GM23338 (cell line): ENCODE measurements around the gene SLC66A1. TPM values are rescaled to one million over a fixed set of nuclear protein-coding genes. Genes with fewer than 3 reads are reported as not detected.
"Not testable (repeated sequence)": the region's sequence is repeated elsewhere in the genome, so short reads cannot be mapped to it uniquely, and the experiment has no call there.

Source experiments
- ATAC-seq: fragments of 200-7000 bp; cut with Tn5 transposase; 3 replicates; pipeline ENCODE4 v1.9.1; 2020
- DNase-seq: peaks from one replicate; pipeline ENCODE4 v3.0.0-alpha.2; 2015; ENCODE audit warnings: low spot score
- H2AFZ ChIP-seq: fragments of 200-600 bp; sonication (generic); 2 replicates; pipeline ENCODE4 v1.8.0; 2016; ENCODE audit warnings: antibody characterized with exemption, mild to moderate bottlenecking, moderate library complexity
- H3F3A ChIP-seq: fragments of 200-600 bp; sonication (generic); replicated peaks from 2 replicates; pipeline ENCODE4 v1.8.0; 2017; ENCODE audit warnings: antibody characterized with exemption, mixed run types, low read depth
- H3K27ac ChIP-seq: fragments of 200-600 bp; sonication (generic); 2 replicates; pipeline ENCODE4 v1.6.1; 2016; ENCODE audit warnings: low read depth
- H3K27me3 ChIP-seq: fragments of 200-600 bp; sonication (generic); 2 replicates; pipeline ENCODE4 v1.8.0; 2016; ENCODE audit warnings: mild to moderate bottlenecking, mixed run types, moderate library complexity; ENCODE audit not compliant: insufficient read depth
- H3K36me3 ChIP-seq: fragments of 200-600 bp; sonication (generic); 2 replicates; pipeline ENCODE4 v1.8.0; 2016; ENCODE audit warnings: mild to moderate bottlenecking; ENCODE audit not compliant: insufficient read depth
- H3K4me1 ChIP-seq: fragments of 200-600 bp; sonication (generic); 2 replicates; pipeline ENCODE4 v1.8.0; 2016; ENCODE audit warnings: mild to moderate bottlenecking, moderate library complexity; ENCODE audit not compliant: insufficient read depth
- H3K4me2 ChIP-seq: fragments of 200-600 bp; sonication (generic); 2 replicates; pipeline ENCODE4 v1.7.1; 2017; ENCODE audit warnings: mixed run types
- H3K4me3 ChIP-seq: fragments of 200-600 bp; sonication (generic); 2 replicates; pipeline ENCODE4 v1.6.1; 2016; ENCODE audit warnings: mixed run types
- H3K79me2 ChIP-seq: fragments of 200-600 bp; sonication (generic); replicated peaks from 2 replicates; pipeline ENCODE4 v1.8.0; 2017; ENCODE audit warnings: mild to moderate bottlenecking; ENCODE audit not compliant: insufficient read depth
- H3K9me2 ChIP-seq: fragments of 200-600 bp; sonication (generic); 2 replicates; pipeline ENCODE4 v1.8.0; 2017; ENCODE audit not compliant: insufficient read depth
- H4K20me1 ChIP-seq: fragments of 200-600 bp; sonication (generic); replicated peaks from 2 replicates; pipeline ENCODE4 v1.8.0; 2017; ENCODE audit warnings: mild to moderate bottlenecking; ENCODE audit not compliant: insufficient read depth
- H3K27ac Mint-ChIP-seq: 2 replicates; pipeline ENCODE4 v1.8.0; 2020; ENCODE audit warnings: inconsistent platforms, mild to moderate bottlenecking, moderate library complexity, mixed read lengths
- H3K27me3 Mint-ChIP-seq: 3 replicates; pipeline ENCODE4 v1.8.0; 2022; ENCODE audit warnings: low read depth, mild to moderate bottlenecking, moderate library complexity, mixed read lengths, inconsistent platforms; ENCODE audit not compliant: insufficient read depth, poor library complexity
- H3K36me3 Mint-ChIP-seq: 3 replicates; pipeline ENCODE4 v1.8.0; 2021; ENCODE audit warnings: low read depth, mild to moderate bottlenecking, inconsistent platforms, moderate library complexity, mixed read lengths
- H3K4me1 Mint-ChIP-seq: 3 replicates; pipeline ENCODE4 v1.8.0; 2020; ENCODE audit warnings: mild to moderate bottlenecking, inconsistent platforms, mixed read lengths
- H3K4me3 Mint-ChIP-seq: 3 replicates; pipeline ENCODE4 v1.8.0; 2021; ENCODE audit warnings: moderate library complexity, mild to moderate bottlenecking, inconsistent platforms, mixed read lengths
- H3K9me3 Mint-ChIP-seq: 3 replicates; pipeline ENCODE4 v1.8.0; 2020; ENCODE audit warnings: moderate library complexity, mild to moderate bottlenecking, inconsistent platforms, mixed read lengths
- CREB1 ChIP-seq: fragments of 250-450 bp; sonication (Bioruptor Pico); IDR thresholded peaks from 2 replicates; pipeline ENCODE4 v1.5.0; 2020; ENCODE audit warnings: low read depth, mild to moderate bottlenecking, moderate library complexity
- CTCF ChIP-seq, 2 experiments: fragments of 200-600 bp in 1 of 2; sonication (generic) in 1 of 2; conservative IDR thresholded peaks; 2 replicates each; pipeline versions ENCODE4 v1.5.1 to v1.6.1; 2016 to 2017; ENCODE audit warnings: antibody characterized with exemption in 2 of 2, low read depth in 2 of 2, mild to moderate bottlenecking in 2 of 2, moderate library complexity in 1 of 2
- ETS1 ChIP-seq: IDR thresholded peaks from 2 replicates; pipeline ENCODE4 v1.6.1; 2016; ENCODE audit warnings: antibody characterized with exemption
- NANOG ChIP-seq: IDR thresholded peaks from 2 replicates; pipeline ENCODE4 v1.6.1; 2016; ENCODE audit warnings: antibody characterized with exemption, borderline replicate concordance
- ZNF331 ChIP-seq: fragments of 250-450 bp; sonication (Bioruptor Pico); IDR thresholded peaks from 2 replicates; pipeline ENCODE4 v1.5.0; 2020; ENCODE audit warnings: low read depth, mild to moderate bottlenecking, moderate library complexity
- polyA plus RNA-seq: library from polyadenylated mRNA; unstranded; fragments of >200 nt; fragmentation: Nextera tagmentation; extraction: Ambion mirVana; gene quantifications from 2 replicates; pipeline ENCODE4 v1.2.1, GENCODE V29; 2016
- total RNA-seq: library from RNA; depleted of rRNA; stranded (reverse); fragments of >200 nt; shearing (Covaris generic); gene quantifications from 2 replicates; pipeline ENCODE4 v1.2.3, GENCODE V29; 2014

The SLC66A1 gene
- total and polyA plus RNA-seq, 2 experiments from 2014 or later: 6.9 to 19.7 TPM

- Histone ChIP-seq H3K4me1 (no peaks in the 10 kb centered on the region), H2AFZ (no peak overlapping the region), H3F3A (no peaks in the 10 kb centered on the region), H3K4me2 (no peak overlapping the region), H4K20me1 (no peaks in the 10 kb centered on the region), H3K9me2 (no peaks in the 10 kb centered on the region), H3K27ac (no peak overlapping the region), H3K4me3 (no peak overlapping the region), H3K27me3 (no peaks in the 10 kb centered on the region), H3K36me3 (no peaks in the 10 kb centered on the region), H3K79me2 (no peaks in the 10 kb centered on the region)
- Mint-ChIP-seq H3K36me3 (peaks cover 54% of the 10 kb centered on the region), H3K4me1 (no peaks in the 10 kb centered on the region), H3K9me3 (peaks cover 22% of the 10 kb centered on the region), H3K27ac (no peak overlapping the region), H3K4me3 (no peak overlapping the region), H3K27me3 (peaks cover 3% of the 10 kb centered on the region)
- no peak for ATAC-seq
- peak; percentile 61 for TF ChIP-seq ZNF331 (CRISPR knock-in tag)
- TF ChIP-seq NANOG: no peak
- DNase-seq: no peak
Observed at GRCh38 chr1:19300211-19300610, 11.9 kb upstream of the SLC66A1 start.

GRCh38 chr1:19304081-19304480 lies 8.0 kb upstream of the SLC66A1 start:
- not testable (repeated sequence) for H3K4me1 Mint-ChIP-seq, H2AFZ ChIP-seq, H4K20me1 ChIP-seq, H3K36me3 ChIP-seq, DNase-seq, H3K4me2 ChIP-seq, H3K4me3 ChIP-seq, H3F3A ChIP-seq, H3K27ac Mint-ChIP-seq, ATAC-seq, H3K27me3 ChIP-seq, H3K27ac ChIP-seq, H3K4me3 Mint-ChIP-seq, H3K79me2 ChIP-seq, H3K9me2 ChIP-seq, H3K4me1 ChIP-seq, H3K27me3 Mint-ChIP-seq, H3K9me3 Mint-ChIP-seq
- H3K36me3 Mint-ChIP-seq: peaks cover 59% of the 10 kb centered on the region

GRCh38 chr1:19305880-19306279 lies 6.2 kb upstream of the SLC66A1 start:
- H3K27me3 Mint-ChIP-seq: peaks cover 7% of the 10 kb centered on the region
- no peak overlapping the region for H3K27ac Mint-ChIP-seq
- no peaks in the 10 kb centered on the region; the same call in 1 of the 2 replicates for H4K20me1 ChIP-seq
- TF ChIP-seq CREB1 (CRISPR knock-in tag) (no peak), ETS1 (no peak), CTCF (conservative IDR thresholded peaks at IDR 0.05; ENCODE audit: low read depth in 2 of 2) (peak in 1 of 2 experiments; percentile 29; a peak in 1 of 4 replicates)
- peaks cover 52% of the 10 kb centered on the region for H3K36me3 Mint-ChIP-seq
- H3K4me1 ChIP-seq: 0 out of 2 replicates have a peak, but pooled peaks cover 2% of the 10 kb centered on the region
- DNase-seq (no peak), ATAC-seq (no peak)
- H3K36me3 ChIP-seq: no peaks in the 10 kb centered on the region
- no peak overlapping the region for H2AFZ ChIP-seq
- no peak overlapping the region for H3K4me2 ChIP-seq
- H3K27ac ChIP-seq: no peak overlapping the region
- no peak overlapping the region for H3K4me3 ChIP-seq
- peaks cover 4% of the 10 kb centered on the region for H3K27me3 ChIP-seq
- no peaks in the 10 kb centered on the region for H3F3A ChIP-seq
- no peaks in the 10 kb centered on the region for H3K9me3 Mint-ChIP-seq
- no peaks in the 10 kb centered on the region for H3K9me2 ChIP-seq
- no peaks in the 10 kb centered on the region; the same call in 1 of the 2 replicates for H3K79me2 ChIP-seq
- H3K4me3 Mint-ChIP-seq: no peak overlapping the region
- H3K4me1 Mint-ChIP-seq: peaks cover 1% of the 10 kb centered on the region; the same call in 2 of the 3 replicates
